Vagina (tissue), 2 donors: Measurements from ENCODE around the gene CSNK1D.

Experiments used
- POLR2A ChIP-seq, 2 donors: fragments of 450-650 bp; IDR thresholded peaks; one replicate each; pipeline ENCODE4 v1.6.1; 2017; ENCODE audit warnings: antibody characterized with exemption in 2 of 2, mild to moderate bottlenecking in 2 of 2, moderate library complexity in 2 of 2
- TF ChIP-seq, protein P1 (sequence below), 3 experiments: fragments of 450-650 bp in 2 of 3; fragments of 200-600 bp in 1 of 3; sonication (generic) in 1 of 3; IDR thresholded peaks; one replicate each; pipeline ENCODE4 v1.5.1; 2017 to 2019; ENCODE audit warnings: antibody characterized with exemption in 3 of 3, mild to moderate bottlenecking in 2 of 3, moderate library complexity in 2 of 3

DNA sequence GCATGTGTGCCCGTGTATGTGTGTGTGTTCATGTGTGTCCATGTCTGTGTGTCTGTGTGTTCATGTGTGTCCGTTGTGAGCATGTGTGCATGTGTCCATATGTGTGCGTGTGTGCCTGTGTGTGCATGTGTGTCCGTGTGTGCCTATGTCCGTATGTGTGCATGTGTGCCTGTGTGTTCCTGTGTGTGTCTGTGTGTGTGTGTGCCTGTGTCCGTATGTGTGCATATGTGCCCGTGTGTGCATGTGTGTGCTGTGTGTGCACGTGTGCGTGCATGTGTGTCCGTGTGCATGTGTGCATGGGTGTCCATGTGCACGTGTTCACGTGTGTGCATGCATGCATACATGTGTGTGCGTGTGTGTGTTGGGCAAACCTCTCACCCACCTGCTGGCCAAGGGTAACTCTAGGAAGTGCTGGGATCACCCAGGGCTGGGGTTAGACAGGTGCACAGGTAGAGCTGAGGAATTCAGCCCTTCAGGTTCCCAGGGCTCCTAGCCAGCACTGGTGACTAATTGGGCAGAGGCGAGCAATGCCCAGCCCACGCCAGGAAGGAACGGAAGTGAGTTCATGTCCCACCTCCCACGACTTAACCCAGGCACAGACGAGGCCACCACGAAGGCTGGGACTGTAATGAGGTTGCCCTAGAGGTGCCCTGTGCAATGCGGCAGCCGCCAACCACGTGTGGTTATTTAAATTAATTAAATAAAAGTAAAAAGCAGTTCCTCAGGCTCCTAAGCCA, 8.2 kb upstream of the CSNK1D start:
- TF ChIP-seq, protein P1, sequence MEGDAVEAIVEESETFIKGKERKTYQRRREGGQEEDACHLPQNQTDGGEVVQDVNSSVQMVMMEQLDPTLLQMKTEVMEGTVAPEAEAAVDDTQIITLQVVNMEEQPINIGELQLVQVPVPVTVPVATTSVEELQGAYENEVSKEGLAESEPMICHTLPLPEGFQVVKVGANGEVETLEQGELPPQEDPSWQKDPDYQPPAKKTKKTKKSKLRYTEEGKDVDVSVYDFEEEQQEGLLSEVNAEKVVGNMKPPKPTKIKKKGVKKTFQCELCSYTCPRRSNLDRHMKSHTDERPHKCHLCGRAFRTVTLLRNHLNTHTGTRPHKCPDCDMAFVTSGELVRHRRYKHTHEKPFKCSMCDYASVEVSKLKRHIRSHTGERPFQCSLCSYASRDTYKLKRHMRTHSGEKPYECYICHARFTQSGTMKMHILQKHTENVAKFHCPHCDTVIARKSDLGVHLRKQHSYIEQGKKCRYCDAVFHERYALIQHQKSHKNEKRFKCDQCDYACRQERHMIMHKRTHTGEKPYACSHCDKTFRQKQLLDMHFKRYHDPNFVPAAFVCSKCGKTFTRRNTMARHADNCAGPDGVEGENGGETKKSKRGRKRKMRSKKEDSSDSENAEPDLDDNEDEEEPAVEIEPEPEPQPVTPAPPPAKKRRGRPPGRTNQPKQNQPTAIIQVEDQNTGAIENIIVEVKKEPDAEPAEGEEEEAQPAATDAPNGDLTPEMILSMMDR (IDR thresholded peaks at IDR 0.05) = no peak
- TF ChIP-seq POLR2A (IDR thresholded peaks at IDR 0.05) = no peak
